NOMO-1 (cell line): ENCODE results near the gene DCX.

ENCODE experiments used
- DNase-seq, 2 experiments: peaks; one replicate each; lab custom pipeline; 2025; ENCODE audit not compliant: unreplicated experiment in 2 of 2; lab: John Stamatoyannopoulos, UW

DCX gene

GRCh38 chrX:111319451-111319850, 92.5 kb downstream of the DCX start:
- DNase-seq: no peak

- no peak for DNase-seq
Measured at GRCh38 chrX:111318901-111319300, 93.1 kb downstream of the DCX start.

GRCh38 chrX:111309083-111309482, 102.9 kb downstream of the DCX start:
- DNase-seq: no peak

- no peak for DNase-seq
Measured at GRCh38 chrX:111308039-111308438, 104.0 kb downstream of the DCX start.

- no peak for DNase-seq
Measured at GRCh38 chrX:111302284-111302683, 109.7 kb downstream of the DCX start.

- no peak for DNase-seq
Measured at GRCh38 chrX:111288841-111289240, 123.2 kb downstream of the DCX start.

- DNase-seq: no peak
Measured at GRCh38 chrX:111284631-111285293, 127.2 kb downstream of the DCX start.

GRCh38 chrX:111283446-111283845, 128.5 kb downstream of the DCX start:
- no peak for DNase-seq

GRCh38 chrX:111282991-111283390, 129.0 kb downstream of the DCX start:
- DNase-seq: no peak

GRCh38 chrX:111282139-111282538, 129.9 kb downstream of the DCX start:
- no peak for DNase-seq

GRCh38 chrX:111270339-111270738, 141.7 kb downstream of the DCX start, which contains the start of gene CAPN6:
TSS of gene CAPN6 (minus strand) at chrX:111270483. CDS start at chrX:111263936, 6,547 bp downstream.
- no peak for DNase-seq

- no peak for DNase-seq
Measured at GRCh38 chrX:111268506-111268905, 143.5 kb downstream of the DCX start.

- DNase-seq: no peak
Measured at GRCh38 chrX:111265486-111265885, 146.5 kb downstream of the DCX start.

GRCh38 chrX:111264385-111264784, 147.6 kb downstream of the DCX start:
- DNase-seq: no peak

GRCh38 chrX:111262086-111262485, 149.9 kb downstream of the DCX start:
- no peak for DNase-seq

- no peak for DNase-seq
Measured at GRCh38 chrX:111260451-111260850, 151.5 kb downstream of the DCX start.

- DNase-seq: no peak
Measured at GRCh38 chrX:111259559-111259958, 152.4 kb downstream of the DCX start.

GRCh38 chrX:111257733-111258132, 154.3 kb downstream of the DCX start:
- no peak for DNase-seq

GRCh38 chrX:111254896-111255693, 156.9 kb downstream of the DCX start:
- no peak for DNase-seq

- DNase-seq: no peak
Measured at GRCh38 chrX:111244235-111244750, 167.7 kb downstream of the DCX start.
